H4 (cell line): ENCODE data around the gene AAK1. TPM values are rescaled to one million over a fixed set of nuclear protein-coding genes. Genes with fewer than 3 reads are reported as not detected.
"Not testable (repeated sequence)": the region's sequence is repeated elsewhere in the genome, so short reads cannot be mapped to it uniquely, and the experiment has no call there.

Source experiments
- DNase-seq: peaks from one replicate; pipeline ENCODE4 v3.0.0-alpha.2; 2015; ENCODE audit warnings: low spot score
- total RNA-seq: library from RNA; depleted of rRNA; stranded (reverse); fragments of >200 nt; shearing (Covaris generic); gene quantifications from 2 replicates; pipeline ENCODE4 v1.2.3, GENCODE V29; 2014

AAK1 gene
- total RNA-seq, 1 experiment from 2014 or later = 19.8 TPM

GRCh38 chr2:69625078-69625795 lies 18.3 kb downstream of the AAK1 start:
- DNase-seq = no peak

- no peak for DNase-seq
Measured at GRCh38 chr2:69624611-69625010, 18.9 kb downstream of the AAK1 start.

GRCh38 chr2:69624131-69624530 lies 19.4 kb downstream of the AAK1 start:
- no peak for DNase-seq

GRCh38 chr2:69623236-69623635 lies 20.3 kb downstream of the AAK1 start:
- DNase-seq = no peak

- not testable (repeated sequence) for DNase-seq
Measured at GRCh38 chr2:69622805-69623204, 20.7 kb downstream of the AAK1 start.

GRCh38 chr2:69622017-69622540 lies 21.5 kb downstream of the AAK1 start:
- DNase-seq = not testable (repeated sequence)

- no peak for DNase-seq
Measured at GRCh38 chr2:69621440-69621839, 22.1 kb downstream of the AAK1 start.

GRCh38 chr2:69620870-69621269 lies 22.7 kb downstream of the AAK1 start:
- no peak for DNase-seq

GRCh38 chr2:69619725-69620124 lies 23.8 kb downstream of the AAK1 start:
- no peak for DNase-seq

- DNase-seq = no peak
Measured at GRCh38 chr2:69618362-69618761, 25.2 kb downstream of the AAK1 start.

GRCh38 chr2:69617744-69618143 lies 25.8 kb downstream of the AAK1 start:
- DNase-seq = no peak

GRCh38 chr2:69616755-69617154 lies 26.8 kb downstream of the AAK1 start:
- DNase-seq = peak; percentile 32

GRCh38 chr2:69615969-69616368 lies 27.6 kb downstream of the AAK1 start:
- DNase-seq = no peak

- no peak for DNase-seq
Measured at GRCh38 chr2:69615078-69615625, 28.4 kb downstream of the AAK1 start.

- no peak for DNase-seq
Measured at GRCh38 chr2:69612707-69613106, 30.8 kb downstream of the AAK1 start.

- no peak for DNase-seq
Measured at GRCh38 chr2:69612200-69612599, 31.3 kb downstream of the AAK1 start.

- no peak for DNase-seq
Measured at GRCh38 chr2:69608109-69608508, 35.4 kb downstream of the AAK1 start.

GRCh38 chr2:69606771-69607170 lies 36.8 kb downstream of the AAK1 start:
- not testable (repeated sequence) for DNase-seq

GRCh38 chr2:69605284-69605683 lies 38.3 kb downstream of the AAK1 start:
- DNase-seq = no peak

- DNase-seq = no peak
Measured at GRCh38 chr2:69604836-69605235, 38.7 kb downstream of the AAK1 start.

GRCh38 chr2:69604026-69604678 lies 39.4 kb downstream of the AAK1 start:
- no peak for DNase-seq

- DNase-seq = no peak
Measured at GRCh38 chr2:69603146-69603743, 40.3 kb downstream of the AAK1 start.
